Subcutaneous adipose tissue (tissue), 4 donors: ENCODE results near the gene PRPF4. TPM values are rescaled to one million over a fixed set of nuclear protein-coding genes. Genes with fewer than 3 reads are reported as not detected.

Source experiments
- CTCF ChIP-seq: fragments of 450-650 bp; IDR thresholded peaks from one replicate; pipeline ENCODE4 v1.5.1; 2016; ENCODE audit warnings: low read depth, mild to moderate bottlenecking, control low read depth, antibody characterized with exemption, moderate library complexity
- total RNA-seq, 4 donors: library from RNA; depleted of rRNA; stranded (reverse); fragments of >200 nt; gene quantifications; one replicate each; pipeline ENCODE4 v1.1.0, GENCODE V29; 2016

The PRPF4 gene
- total RNA-seq: 10 to 100 TPM; 12.9 to 17.6 (median 15.7) TPM

GRCh38 chr9:113275157-113276131 is at the start of gene PRPF4, which contains the start of gene CDC26:
PRPF4 (plus strand) TSS chr9:113275658; CDS start chr9:113275744, 86 bp downstream.
CDC26 (minus strand) TSS chr9:113275572; CDS start chr9:113272507, 3,065 bp downstream.
- no peak for TF ChIP-seq CTCF

GRCh38 chr9:113227436-113227835 is 48.0 kb upstream of the PRPF4 start:
- TF ChIP-seq CTCF: no peak

GRCh38 chr9:113228130-113228665 is 47.3 kb upstream of the PRPF4 start:
- no peak for TF ChIP-seq CTCF

GRCh38 chr9:113231701-113232100 is 43.8 kb upstream of the PRPF4 start:
- TF ChIP-seq CTCF: no peak

GRCh38 chr9:113237026-113237425 is 38.4 kb upstream of the PRPF4 start:
- TF ChIP-seq CTCF: no peak

- TF ChIP-seq CTCF: no peak
These were observed 37.1 kb upstream of the PRPF4 start for GRCh38 chr9:113238202-113238858.

- no peak for TF ChIP-seq CTCF
These were observed 36.6 kb upstream of the PRPF4 start for GRCh38 chr9:113238859-113239232.
